HUDEP-2 (cell line): Measurements from ENCODE around the gene FILIP1.

ENCODE experiments used
- DNase-seq, 76 experiments: peaks; one replicate each; lab custom pipeline; 2025; ENCODE audit not compliant: unreplicated experiment in 76 of 76; lab: John Stamatoyannopoulos, UW

Gene FILIP1

DNA sequence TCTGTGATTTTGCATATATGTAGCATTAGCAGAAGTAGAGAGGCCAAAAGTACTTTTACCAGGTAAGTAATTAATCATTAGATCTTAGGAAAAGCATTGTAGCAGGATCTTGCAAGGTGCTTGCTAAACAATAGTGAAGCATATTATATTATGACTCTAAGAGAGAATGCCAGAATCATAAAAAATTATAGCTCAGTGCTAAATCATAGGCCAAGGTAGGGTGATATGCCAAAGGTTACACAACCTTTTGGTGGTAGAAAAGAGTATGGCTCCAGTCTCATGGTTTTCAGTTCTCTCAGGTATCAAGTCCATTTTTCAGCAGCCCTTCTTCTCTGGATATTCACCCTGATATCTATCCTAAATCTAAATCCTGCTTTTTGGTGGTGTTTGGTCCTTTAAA lies 192.1 kb downstream of the FILIP1 start:
- no peak for DNase-seq

DNA sequence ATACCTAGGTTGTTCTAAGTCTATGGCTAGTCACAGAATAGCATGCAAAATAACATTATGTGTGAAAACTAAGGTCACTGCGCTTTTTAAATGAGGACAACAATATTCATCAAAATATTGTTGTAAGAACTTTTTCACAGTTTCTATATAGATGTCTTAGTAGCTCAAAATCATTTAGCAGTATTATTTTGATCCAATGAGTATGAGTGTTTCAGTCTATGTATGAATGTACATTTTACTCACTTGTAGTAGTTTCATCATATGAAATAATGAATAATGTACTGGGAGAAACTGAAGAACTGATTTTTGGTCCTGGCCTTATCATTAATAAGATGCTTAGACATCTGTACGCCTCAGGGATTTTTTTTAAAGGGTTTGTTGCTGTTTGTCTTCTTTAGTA lies 192.5 kb downstream of the FILIP1 start:
- no peak for DNase-seq

DNA sequence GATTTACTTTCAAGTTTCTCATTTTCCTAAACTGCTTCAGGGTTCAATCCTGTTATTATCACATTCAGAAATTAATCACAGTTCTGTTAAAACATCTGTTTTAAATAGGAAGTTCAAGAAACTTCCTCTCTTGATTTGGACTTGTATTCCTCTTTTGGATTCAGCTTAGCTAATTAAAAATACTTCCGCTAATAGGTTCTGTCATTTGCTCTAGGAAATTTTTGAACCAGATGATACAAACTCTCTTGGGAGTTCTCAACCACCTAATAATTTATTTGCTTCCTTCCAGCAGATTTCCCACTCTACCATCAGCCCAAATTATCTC lies 193.1 kb downstream of the FILIP1 start:
- no peak for DNase-seq

DNA sequence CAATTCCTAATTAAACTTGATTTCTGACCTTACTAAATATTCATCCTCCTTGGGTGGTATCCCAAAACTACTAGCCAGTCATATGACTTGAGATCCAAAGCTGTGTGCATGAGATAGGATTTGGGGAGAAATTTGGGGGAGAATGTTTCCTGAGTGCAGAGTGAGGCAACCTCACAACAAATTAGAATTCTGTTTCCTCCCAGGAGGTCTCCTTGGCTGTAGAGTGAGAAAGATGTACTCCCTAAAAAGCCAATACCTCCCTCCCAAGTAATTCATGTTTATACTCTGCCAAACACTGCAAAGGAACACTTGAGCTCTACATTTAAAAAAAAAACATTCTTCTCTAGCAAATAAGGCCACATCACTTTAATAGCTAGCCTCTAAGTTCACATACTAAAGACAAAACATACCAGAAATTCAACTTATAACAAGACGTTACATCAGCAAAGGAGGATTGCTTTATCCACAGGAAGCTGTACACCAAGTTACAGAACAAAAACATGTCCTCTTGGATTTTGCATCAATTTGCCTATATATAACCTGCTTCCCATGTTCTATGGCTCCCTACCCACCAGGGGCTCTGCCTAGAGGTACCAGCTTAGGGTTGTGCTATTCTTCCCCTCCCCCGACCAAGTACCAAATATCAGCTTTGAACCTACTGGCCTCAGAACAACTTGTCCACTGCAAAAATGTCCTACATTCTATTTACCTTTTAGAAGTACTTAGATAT lies 193.6 kb downstream of the FILIP1 start:
- no peak for DNase-seq

DNA sequence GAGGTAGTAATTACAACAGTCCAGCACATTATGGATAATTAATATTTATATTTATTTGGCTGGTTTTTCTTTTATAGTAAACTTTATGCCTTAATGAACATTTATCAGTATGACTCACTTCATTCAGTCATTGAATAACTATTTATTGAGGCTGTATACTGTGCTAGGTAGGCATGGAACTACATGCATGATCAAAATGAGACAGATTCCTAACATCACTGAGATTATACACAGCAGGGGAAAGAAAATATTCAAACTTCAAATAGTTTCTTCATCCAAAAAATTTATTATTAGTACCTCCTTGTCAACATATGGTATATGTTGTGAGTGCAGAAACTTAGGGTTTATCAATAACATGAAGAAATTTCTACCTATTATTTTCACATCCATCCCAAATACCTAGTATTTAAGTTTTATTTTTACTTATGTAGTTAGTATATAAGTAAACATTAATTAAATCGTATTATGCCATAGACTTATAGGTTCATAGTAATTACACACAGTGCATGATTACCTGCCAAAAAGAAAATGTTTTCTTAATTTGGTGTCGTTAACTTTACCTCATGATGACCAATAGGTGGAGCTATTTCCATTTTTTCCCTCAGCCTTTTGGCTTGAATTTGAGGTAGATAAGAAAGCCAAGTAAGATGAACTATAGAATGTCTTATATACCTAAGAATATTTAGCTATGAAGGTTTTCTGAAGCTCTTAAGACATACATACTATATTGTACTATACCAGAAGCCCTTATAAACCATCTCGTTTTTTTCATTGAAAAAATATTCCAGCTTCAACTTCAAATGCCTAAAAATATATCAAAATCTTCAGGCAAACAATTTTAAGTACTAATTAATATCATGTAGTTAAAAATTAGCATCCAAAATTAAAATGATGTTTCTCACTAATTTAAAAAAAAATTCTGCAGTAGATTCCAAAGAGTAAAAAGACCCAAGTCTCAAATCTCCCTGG lies 196.5 kb downstream of the FILIP1 start:
- DNase-seq = peak in 33 of 76 experiments; percentile 24 to 76 (median 54)

DNA sequence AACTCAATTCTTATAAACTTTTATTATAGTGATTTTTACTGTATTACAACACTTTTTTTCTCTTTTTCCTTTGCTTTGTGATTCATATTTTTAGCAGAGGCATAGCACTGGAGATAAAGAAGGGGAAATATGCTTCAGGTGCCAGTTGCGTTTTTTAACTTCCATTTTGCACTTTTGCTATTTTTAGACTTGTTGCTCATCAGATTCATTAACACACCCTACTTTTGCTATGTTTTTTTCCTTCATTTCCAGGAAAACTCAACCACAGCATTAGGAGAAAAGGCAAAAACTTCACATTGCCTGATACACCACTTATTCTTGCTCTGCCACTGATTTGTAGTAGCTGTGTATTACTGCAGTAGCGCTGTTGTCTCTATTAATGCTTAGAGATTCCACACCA lies 201.0 kb downstream of the FILIP1 start:
- no peak for DNase-seq

DNA sequence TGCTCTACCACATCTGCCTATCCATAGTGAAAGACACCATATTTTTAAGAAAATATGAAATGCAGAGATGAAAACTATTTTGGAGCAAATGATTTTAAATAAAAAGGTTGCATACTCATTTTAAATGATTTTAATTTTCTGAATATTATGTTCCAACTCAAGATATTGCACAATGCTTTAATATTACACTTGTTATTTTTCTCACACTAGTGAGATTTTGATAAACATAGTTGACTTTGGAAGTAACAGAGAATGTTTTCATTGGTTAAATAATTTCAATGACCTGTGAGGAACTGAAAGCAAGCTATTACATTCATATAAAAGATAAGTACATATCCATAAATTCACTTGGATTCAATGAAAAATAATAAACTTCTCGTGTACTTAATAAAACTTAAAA lies 201.9 kb downstream of the FILIP1 start:
- DNase-seq = no peak

DNA sequence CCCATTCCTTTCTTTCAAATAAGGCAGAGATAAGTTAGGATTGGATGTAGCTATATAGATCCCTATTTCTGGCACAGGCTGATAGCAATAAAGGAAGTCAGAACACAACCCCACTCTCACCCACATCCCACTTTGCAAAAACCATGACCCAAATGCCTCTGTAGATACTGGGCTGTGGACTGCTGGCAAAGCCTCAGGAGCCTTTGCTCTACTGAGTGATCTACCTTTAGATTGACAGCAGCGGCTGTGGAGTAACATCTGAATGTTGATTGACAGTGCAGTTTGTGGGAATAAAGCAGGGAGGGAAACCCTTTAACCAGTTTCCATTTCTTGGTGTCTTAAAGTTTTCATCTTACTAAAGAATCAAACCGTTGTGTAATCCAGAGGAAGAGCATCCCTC lies 202.3 kb downstream of the FILIP1 start:
- DNase-seq = no peak

DNA sequence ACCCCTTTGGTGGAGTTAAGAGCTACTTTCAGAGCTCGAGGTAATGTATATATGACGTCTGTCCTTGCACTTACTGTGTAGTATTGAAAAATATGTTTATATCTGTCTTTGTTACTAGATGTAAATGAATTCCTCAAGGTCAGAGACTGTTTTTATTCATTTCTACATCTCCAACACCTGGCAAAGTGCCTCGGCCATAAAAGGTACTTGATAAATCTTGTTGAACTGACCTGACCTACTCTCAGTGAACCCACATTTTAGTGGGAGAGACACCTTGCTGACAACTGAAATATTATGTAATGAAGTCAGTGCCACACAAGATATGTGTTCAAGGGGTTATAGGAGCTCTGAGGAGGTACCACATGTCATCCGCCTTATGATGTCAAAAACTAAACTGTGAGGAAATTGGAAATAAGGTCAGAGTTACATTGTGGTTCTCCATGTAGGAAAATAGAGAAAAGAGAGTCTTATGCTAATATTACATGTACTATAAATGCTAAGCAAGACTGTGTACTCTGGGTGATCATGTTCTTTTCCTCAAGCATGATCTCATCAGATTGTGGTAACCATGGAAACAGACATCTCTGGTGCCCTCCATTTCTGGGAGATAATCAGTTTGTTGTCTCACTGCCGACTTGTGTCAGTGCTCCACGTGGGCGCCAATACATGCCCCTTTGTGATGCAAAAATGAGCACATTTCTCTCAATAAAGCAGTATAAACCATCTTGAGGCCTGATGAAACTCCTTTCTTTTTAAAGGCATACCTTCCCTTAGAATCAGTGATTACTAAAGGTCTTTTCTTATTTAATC lies 203.3 kb downstream of the FILIP1 start:
- no peak for DNase-seq

DNA sequence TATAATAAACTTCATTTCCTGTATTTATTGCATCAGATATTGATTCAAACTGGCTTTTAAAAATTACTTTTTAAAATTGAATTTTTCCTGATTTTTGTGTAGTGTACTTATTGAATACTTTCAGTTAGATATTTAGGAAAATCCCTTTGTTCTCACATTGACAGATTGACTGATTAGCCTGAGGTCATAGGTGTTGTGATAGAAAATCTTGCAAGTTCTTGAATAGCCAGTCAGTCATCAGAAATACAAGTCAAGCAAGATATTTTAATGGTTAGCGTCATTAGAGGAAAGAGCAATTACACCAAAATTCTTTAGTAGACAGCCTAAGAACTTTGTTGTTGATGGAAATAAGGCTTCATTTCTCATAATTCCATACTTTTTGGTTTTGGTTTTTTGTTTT lies 205.6 kb downstream of the FILIP1 start:
- DNase-seq = no peak

DNA sequence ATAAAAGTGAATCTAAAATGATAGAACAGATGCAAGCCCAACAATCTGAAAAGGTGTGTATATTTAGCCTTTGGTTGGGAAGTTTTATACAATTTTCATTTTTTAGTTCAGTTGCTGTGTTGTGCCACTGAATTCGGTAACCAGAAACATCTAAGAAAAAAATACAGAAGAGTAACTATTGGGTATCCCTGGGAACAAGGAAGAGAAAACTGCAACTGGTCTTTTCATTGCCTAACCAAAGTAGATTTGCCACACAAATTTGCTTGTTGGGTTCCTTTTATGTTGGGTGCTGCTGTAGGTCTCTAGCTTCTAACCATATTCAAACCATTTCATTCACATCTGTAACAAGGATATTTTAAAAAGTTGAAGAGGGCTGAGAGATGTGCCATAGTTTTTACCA lies 206.2 kb downstream of the FILIP1 start:
- DNase-seq = no peak

DNA sequence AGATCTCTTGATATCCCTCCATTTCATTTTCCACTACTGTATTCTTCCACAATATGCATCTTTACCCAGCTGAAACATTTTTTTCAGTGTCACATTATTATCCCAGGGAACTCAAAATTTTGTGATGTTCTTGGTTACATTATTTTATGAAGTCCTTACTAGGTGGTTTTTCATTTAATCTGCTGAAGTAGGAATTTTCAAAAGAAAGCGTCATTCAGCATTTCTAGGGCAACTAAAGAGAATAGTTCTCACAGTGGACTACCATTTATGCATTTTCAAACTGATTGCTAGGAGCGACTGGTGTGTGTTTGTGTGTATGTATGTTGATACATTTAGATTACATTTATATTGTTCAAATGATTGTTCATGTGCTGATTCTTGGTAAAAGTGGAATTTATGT lies 206.6 kb downstream of the FILIP1 start:
- no peak for DNase-seq

DNA sequence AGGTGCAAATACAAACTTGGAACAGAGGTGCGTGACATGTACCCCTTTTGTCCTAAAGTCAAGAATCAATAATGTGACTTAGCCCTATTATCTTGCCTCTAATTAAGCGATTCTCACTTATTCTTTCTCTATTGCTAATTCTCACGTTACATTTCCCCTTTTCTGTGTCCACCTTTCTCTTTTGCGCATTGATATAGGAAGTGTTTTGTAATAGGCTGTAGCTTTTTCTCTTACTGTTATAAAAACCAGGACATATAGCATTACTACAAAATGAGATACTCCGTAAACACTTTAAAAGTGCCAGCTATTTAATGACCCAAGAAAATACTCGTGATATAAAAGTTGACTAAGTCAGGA lies 208.3 kb downstream of the FILIP1 start:
- DNase-seq = peak in 1 of 76 experiments; percentile 50

DNA sequence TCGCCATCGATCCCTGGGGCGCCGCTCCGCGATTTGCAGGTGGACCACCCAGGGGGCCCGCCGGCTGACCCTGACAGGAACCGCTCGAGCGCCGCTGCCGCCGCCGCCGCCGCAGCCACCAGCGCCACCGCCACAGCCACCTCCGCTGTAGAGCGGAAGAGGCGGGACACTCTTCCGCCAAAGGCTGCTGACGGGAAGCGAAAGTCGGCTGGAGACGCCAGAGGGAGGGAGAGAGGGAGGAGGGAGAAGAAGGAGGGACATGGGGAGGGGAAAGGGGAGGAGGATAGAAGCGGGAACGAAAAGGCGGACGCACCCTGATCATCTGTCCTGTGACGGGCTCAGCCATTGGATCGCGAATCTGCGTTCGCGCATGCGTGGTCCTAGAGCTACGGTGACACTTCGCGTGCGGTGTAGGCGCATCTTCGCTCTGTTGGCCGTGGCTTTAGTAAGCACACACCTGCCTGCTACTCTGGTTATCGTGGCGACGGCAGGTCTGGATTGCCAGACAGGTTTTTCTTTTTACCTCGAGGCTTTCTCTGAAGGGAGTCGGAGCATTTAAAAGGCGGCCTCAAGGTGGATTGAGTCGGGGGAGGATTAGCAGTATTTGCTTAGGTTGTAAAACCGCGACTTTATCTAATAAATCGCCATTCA lies 208.8 kb downstream of the FILIP1 start, which contains the start of gene TMEM30A:
TSS of gene TMEM30A (minus strand) at position 161 of the 651 bp plus-strand sequence. CDS start at position 7, 154 bp downstream.
- DNase-seq = peak; percentile 57 to 99 (median 98)

DNA sequence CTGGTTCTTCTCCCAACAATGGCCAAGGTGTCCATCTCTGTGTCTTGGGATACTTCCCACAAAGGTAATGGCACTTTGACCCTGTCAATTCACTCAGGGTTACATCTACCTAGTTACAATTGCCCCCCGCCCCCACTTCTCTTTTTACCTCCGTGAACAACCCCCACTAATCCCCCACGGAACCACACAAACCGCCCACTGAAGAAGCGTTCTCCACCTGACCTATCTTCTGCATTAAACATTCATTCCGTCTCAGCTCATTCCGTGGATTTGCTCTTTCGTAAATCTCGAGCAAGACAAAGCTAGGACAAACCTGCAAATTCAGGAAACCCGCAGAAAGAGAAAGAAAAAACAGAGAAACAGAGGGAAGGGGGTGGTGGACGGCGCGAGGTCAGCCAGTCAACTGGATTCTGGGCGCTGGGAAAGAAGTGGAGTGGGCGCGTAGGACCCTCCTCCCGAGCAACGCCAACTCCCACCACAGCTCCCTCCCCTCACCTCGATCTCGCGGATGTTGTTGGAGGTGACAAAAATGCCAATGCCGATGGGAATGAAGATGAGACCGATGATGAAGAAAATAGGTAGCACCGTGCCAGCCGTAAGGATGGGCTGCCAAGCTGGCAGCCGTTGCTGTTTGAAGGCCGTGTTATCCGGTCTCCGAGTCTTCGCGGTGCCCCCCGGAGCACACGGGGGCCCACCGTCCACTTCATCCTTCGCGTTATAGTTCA lies 209.5 kb downstream of the FILIP1 start:
- peak in 8 of 76 experiments; percentile 3 to 48 (median 40) for DNase-seq

DNA sequence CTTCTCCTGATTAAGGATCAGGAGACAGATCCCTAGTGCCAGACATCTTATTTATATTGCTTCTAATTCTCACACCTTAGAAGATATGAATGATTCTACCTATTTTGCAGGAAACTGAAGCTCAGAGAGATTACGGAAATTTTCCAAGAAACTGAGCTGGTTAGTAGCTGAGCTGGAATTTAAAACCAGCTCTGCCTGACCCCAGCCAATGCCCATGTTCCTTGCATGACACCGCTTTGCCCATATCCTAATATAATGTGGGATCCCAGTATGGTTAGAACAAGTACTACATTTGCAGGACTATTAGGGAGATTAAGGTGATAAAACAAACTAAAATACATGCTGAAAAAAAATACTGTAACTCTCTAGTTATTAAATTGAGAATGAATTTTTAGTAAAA lies 210.9 kb downstream of the FILIP1 start:
- no peak for DNase-seq

DNA sequence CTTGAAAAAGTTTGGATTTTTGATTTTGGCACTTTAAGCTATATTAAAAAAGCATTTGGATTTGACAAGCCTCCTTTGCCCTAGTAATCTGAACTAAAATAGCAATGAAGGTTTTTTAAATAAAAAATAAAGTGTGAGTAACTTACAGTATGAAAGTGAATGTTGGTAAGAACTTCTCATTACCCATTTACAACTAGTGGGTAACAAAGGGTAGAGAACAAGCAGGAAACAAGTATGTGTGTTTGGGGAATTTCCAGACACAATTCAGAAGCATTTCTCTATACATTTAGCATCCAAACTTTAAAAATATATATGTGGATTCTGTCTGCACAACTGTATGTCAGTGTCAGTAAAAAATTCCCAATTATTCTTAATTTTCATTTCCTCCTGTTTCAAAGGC lies 211.9 kb downstream of the FILIP1 start:
- no peak for DNase-seq

DNA sequence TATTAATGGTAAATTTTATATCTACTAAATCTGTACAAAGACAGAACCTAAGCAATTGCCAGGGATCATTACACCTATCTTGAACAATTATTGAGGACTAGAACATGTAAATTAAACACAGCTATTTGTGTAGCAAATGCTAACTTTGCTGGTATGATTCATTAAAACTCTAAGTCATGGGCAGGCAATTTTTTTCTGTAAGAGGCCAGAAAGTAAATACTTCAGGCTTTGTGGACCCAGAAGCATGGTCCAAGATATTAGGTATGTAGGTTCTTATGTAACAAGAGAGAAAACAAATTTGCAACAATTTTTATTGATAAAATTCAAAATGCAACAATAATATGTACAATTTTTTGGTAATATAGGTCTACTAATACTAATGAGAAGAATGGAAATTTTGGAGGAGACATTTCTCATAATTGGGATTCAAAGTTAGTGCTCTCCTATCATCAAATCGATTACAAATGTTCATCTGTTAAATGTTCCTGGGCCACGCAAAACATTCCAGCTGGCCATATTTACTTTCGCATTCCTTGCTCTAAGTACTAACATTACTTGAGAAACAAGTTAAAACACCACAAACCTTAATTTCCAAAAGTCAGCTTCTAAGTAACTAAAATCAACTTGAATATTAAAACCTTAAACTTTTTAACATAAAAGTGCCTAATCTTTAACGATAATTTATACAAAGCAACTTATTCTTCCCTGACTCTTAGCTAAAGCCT lies 213.3 kb downstream of the FILIP1 start:
- DNase-seq = no peak

DNA sequence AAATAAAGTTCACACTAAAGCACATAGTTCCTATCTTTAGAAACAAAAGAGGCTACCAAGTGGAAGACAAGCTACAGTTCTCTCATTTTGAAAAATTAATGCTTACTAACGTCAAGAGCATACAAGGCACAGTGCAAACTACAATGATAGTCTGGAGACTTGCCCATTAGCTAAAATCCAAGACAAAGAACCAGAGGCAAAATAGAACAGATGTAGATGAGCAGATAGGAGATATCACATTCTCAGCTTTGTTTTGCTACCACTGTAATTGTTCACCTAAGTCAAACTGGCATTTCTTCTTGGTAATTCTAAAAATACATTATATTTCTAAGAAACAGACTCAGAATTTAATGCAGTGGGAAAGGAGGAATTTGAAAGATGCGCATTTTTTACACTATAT lies 214.2 kb downstream of the FILIP1 start:
- DNase-seq = peak in 21 of 76 experiments; percentile 10 to 58 (median 34)
